Activated CD8-positive, alpha-beta T cell treated with anti-CD3 and anti-CD28 coated beads for 36 hours (primary cell): ENCODE data around the gene FBXO31. TPM values are rescaled to one million over a fixed set of nuclear protein-coding genes. Genes with fewer than 3 reads are reported as not detected.

Experiments
- ATAC-seq: fragments of 200-7000 bp; cut with Tn5 transposase; one replicate; pipeline ENCODE4 v1.10.0; 2021; ENCODE audit warnings: mild to moderate bottlenecking, moderate library complexity
- CTCF ChIA-PET: fragments of 350-600 bp; sonication (Branson Sonifier 250); formaldehyde crosslinking; loops from one replicate; lab custom pipeline; 2021; ENCODE audit warnings: antibody characterized with exemption; lab: Charles Lee
- POLR2A ChIA-PET: fragments of 350-600 bp; sonication (Branson Sonifier 250); formaldehyde crosslinking; loops from one replicate; lab custom pipeline; 2021; ENCODE audit warnings: antibody characterized with exemption; lab: Charles Lee
- DNase-seq: peaks from one replicate; pipeline ENCODE4 v3.0.0-alpha.2; 2020
- H3K27ac Mint-ChIP-seq: one replicate; pipeline ENCODE4 v1.8.0; 2021; ENCODE audit warnings: mild to moderate bottlenecking, mixed read lengths
- H3K27me3 Mint-ChIP-seq: one replicate; pipeline ENCODE4 v1.8.0; 2021; ENCODE audit warnings: mixed read lengths
- H3K36me3 Mint-ChIP-seq: one replicate; pipeline ENCODE4 v1.8.0; 2021; ENCODE audit warnings: low read depth, mixed read lengths
- H3K4me1 Mint-ChIP-seq: one replicate; pipeline ENCODE4 v1.8.0; 2021; ENCODE audit warnings: low read depth, mixed read lengths
- H3K4me3 Mint-ChIP-seq: one replicate; pipeline ENCODE4 v1.8.0; 2021; ENCODE audit warnings: mild to moderate bottlenecking, moderate library complexity, mixed read lengths
- H3K9me3 Mint-ChIP-seq: one replicate; pipeline ENCODE4 v1.8.0; 2021; ENCODE audit warnings: mixed read lengths
- intact Hi-C: fragments of 100-400 bp; cut with micrococcal nuclease; formaldehyde crosslinking; loops from one replicate; pipeline ENCODE4 v1.10.0; 2022
- total RNA-seq, 2 experiments: library from RNA; stranded (reverse); gene quantifications; one replicate each; pipeline ENCODE4 v1.2.3, GENCODE V29; 2021
- TF ChIP-seq, protein P1 (sequence below): fragments of 200-600 bp; IDR thresholded peaks from one replicate; pipeline ENCODE4 v1.8.0; 2022; ENCODE audit warnings: antibody characterized with exemption, mild to moderate bottlenecking

The FBXO31 gene
- total RNA-seq, 2 experiments from 2014 or later = 32.0 to 32.7 TPM

DNA sequence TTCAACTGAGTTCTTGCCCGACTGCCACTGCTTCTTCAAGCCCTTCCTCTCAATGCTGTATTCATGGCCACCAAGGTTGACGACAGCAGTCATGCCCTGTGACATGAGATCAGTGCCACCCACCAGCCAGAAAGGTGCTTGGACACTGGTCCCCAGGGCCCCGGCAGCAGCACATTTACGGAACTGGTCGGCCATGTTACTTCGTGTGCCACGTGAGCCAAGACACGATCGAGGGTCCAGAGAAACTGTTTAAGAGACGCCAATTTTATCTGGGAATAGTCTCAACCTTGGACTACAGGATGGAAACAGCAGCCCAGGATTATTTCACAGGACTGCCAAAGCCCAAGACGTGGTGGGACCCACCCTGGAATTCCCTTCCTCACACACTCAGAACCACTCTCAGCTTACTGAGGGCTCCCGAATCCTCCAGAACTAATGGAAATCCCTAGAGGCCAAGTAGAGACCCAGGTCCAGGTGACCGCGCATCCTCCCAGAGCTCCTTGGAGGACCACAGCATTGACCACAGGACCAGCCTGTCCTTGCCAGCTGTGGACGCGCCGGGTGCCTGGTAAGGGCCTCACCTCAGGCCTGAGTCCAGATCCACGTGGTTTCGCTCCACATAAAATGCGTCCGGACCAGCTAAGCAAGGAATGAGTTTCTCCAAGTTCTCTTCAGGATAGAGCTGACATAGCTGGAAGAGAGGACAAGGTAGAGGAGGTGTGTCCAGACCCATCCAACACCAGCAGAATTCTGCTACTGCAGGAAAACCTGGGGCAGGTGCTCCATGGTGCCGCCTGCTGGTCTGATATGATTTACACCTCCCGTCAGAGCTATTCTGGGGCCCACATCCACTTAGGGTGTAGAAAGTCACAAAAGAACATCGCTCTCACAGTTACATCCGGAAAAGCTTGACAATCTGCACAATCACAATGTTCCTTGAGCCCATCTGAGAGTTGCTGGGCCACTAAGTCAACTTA is 36.7 kb upstream of the FBXO31 start:
- POLR2A ChIA-PET = no interaction called here
- DNase-seq (peak; percentile 17), ATAC-seq (no peak)
- CTCF ChIA-PET = interaction anchor here (0.7 to 1.4 kb wide), 4 partner anchors 26 to 216 kb away, joined by 3 to 4 read pairs (median 3); no protein-coding TSS in a partner anchor
- H3K4me3 Mint-ChIP-seq = no peak overlapping the region
- H3K9me3 Mint-ChIP-seq = no peaks in the 10 kb centered on the region
- peaks cover 5% of the 10 kb centered on the region for H3K36me3 Mint-ChIP-seq
- intact Hi-C loops = no loop called here
- H3K4me1 Mint-ChIP-seq = no peaks in the 10 kb centered on the region
- TF ChIP-seq, protein P1, sequence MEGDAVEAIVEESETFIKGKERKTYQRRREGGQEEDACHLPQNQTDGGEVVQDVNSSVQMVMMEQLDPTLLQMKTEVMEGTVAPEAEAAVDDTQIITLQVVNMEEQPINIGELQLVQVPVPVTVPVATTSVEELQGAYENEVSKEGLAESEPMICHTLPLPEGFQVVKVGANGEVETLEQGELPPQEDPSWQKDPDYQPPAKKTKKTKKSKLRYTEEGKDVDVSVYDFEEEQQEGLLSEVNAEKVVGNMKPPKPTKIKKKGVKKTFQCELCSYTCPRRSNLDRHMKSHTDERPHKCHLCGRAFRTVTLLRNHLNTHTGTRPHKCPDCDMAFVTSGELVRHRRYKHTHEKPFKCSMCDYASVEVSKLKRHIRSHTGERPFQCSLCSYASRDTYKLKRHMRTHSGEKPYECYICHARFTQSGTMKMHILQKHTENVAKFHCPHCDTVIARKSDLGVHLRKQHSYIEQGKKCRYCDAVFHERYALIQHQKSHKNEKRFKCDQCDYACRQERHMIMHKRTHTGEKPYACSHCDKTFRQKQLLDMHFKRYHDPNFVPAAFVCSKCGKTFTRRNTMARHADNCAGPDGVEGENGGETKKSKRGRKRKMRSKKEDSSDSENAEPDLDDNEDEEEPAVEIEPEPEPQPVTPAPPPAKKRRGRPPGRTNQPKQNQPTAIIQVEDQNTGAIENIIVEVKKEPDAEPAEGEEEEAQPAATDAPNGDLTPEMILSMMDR = peak; percentile 18
- H3K27ac Mint-ChIP-seq = no peak overlapping the region
- H3K27me3 Mint-ChIP-seq = no peaks in the 10 kb centered on the region

DNA sequence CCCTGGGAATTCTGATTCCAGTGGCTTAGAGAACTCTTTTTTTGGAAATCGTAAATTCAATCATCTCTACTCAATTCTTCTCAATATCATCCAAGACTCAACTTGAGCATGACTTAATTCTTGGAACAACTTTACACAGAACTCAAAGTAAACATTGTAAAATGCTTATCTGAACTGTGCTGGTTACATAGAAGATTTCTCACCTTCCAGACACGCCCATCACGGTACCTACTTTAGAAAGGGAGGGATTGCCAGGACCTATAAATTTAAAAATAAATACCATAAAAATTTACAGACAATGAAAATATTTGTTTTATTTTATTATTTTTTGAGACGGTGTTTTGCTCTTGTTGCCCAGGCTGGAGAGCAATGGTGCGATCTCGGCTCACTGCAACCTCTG is 35.1 kb upstream of the FBXO31 start:
- ChIA-PET POLR2A (no interaction called here), CTCF (interaction anchor here (3.6 kb wide), 1 partner anchor 217 kb away, joined by 42 read pairs; no protein-coding TSS in a partner anchor)
- no peak overlapping the region for H3K27ac Mint-ChIP-seq
- H3K9me3 Mint-ChIP-seq = no peaks in the 10 kb centered on the region
- intact Hi-C loops = loop anchor here (5.0 kb wide), 1 partner anchor 219 kb away; no protein-coding TSS in a partner anchor
- H3K27me3 Mint-ChIP-seq = no peaks in the 10 kb centered on the region
- no peak for ATAC-seq
- H3K36me3 Mint-ChIP-seq = peaks cover 5% of the 10 kb centered on the region
- no peak for DNase-seq
- TF ChIP-seq, protein P1 = no peak
- H3K4me3 Mint-ChIP-seq = no peak overlapping the region
- H3K4me1 Mint-ChIP-seq = no peaks in the 10 kb centered on the region

DNA sequence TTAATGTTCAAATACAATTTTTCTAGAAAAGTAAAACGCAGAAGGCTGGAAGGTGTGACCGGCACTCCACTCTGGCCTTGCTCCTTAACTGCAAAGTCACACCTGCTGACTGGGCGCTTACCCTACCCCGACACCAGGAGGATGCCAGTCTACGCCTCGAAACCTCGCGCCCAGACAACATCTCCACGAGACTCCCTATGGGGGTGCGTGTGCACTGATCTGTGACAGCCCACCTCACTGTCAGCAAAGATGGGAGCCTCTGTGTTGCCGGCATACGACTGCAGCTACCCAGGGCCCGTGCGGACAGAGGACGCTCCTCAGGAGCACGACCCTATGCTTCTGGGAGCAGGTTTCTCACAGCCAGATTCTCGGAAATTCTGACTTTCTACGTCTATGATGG is 34.6 kb upstream of the FBXO31 start:
- ATAC-seq = no peak
- Mint-ChIP-seq H3K27me3 (no peaks in the 10 kb centered on the region), H3K9me3 (no peaks in the 10 kb centered on the region), H3K4me3 (no peak overlapping the region), H3K36me3 (peaks cover 5% of the 10 kb centered on the region), H3K27ac (no peak overlapping the region), H3K4me1 (no peaks in the 10 kb centered on the region)
- POLR2A ChIA-PET = no interaction called here
- no peak for DNase-seq
- TF ChIP-seq, protein P1 = no peak
- CTCF ChIA-PET = interaction anchor here (0.5 to 3.6 kb wide), 2 partner anchors 153 to 217 kb away, joined by 3 to 42 read pairs; no protein-coding TSS in a partner anchor
- intact Hi-C loops = loop anchor here (5.0 kb wide), 1 partner anchor 219 kb away; no protein-coding TSS in a partner anchor

- ChIA-PET CTCF (interaction anchor here (1.1 to 3.6 kb wide), 11 partner anchors 8 to 218 kb away, joined by 3 to 42 read pairs (median 4); no protein-coding TSS in a partner anchor), POLR2A (no interaction called here)
- intact Hi-C loops = loop anchor here (5.0 kb wide), 1 partner anchor 220 kb away; no protein-coding TSS in a partner anchor
- Mint-ChIP-seq H3K4me3 (no peak overlapping the region), H3K9me3 (no peaks in the 10 kb centered on the region), H3K27ac (no peak overlapping the region), H3K4me1 (no peaks in the 10 kb centered on the region), H3K36me3 (peaks cover 2% of the 10 kb centered on the region), H3K27me3 (no peaks in the 10 kb centered on the region)
- ATAC-seq (no peak), DNase-seq (no peak)
- TF ChIP-seq, protein P1 = no peak
Observed at GRCh38 chr16:87417528-87417910, 33.9 kb upstream of the FBXO31 start.
